ENCODE measurements around the gene RPLP2. TPM values are rescaled to one million over a fixed set of nuclear protein-coding genes. Genes with fewer than 3 reads are reported as not detected.

RPLP2 gene
- total and polyA plus RNA-seq, 2 of the 4 experiments (the other 2 are of a cell fraction): 59.9 to 1,897 TPM

GRCh38 chr11:771617-772204, 38.1 kb upstream of the RPLP2 start:
- POLR2A ChIA-PET (ENCODE audit: unreplicated experiment): interaction anchor here (0.5 kb wide), 1 partner anchor 32 kb away, joined by 7 read pairs; no protein-coding TSS in a partner anchor
- Histone ChIP-seq H2BK5ac (ENCODE audit: low read depth, low read length, poor library complexity, severe bottlenecking) (no peak overlapping the region), H3K14ac (replicated peaks; ENCODE audit: low read depth, low read length) (no peak overlapping the region), H3K79me1 (ENCODE audit: low read depth in 1 of 2, low read length in 2 of 2) (peaks cover 9 to 62% of the 10 kb centered on the region in 2 experiments), H2AK9ac (replicated peaks; ENCODE audit: low read depth, low read length, poor library complexity) (no peak overlapping the region), H3K23ac (ENCODE audit: low read depth, low read length) (no peak overlapping the region), H3K56ac (ENCODE audit: extremely low read depth, insufficient read depth, low read length) (no peak overlapping the region), H3K9me1 (ENCODE audit: insufficient read depth, low read length) (peaks cover 8% of the 10 kb centered on the region; the same call in 1 of the 2 replicates), H2AFZ (replicated peaks; ENCODE audit: low read length, poor library complexity) (no peak overlapping the region), H4K5ac (ENCODE audit: low read depth, low read length) (no peak overlapping the region), H4K8ac (ENCODE audit: low read depth in 2 of 2, low read length in 2 of 2) (no peak overlapping the region), H2BK15ac (ENCODE audit: low read depth, low read length) (no peak overlapping the region), H3K27me3 (ENCODE audit: control insufficient read depth, insufficient read depth, low read length) (no peaks in the 10 kb centered on the region), H2BK20ac (ENCODE audit: low read depth, low read length) (no peak overlapping the region), H3K4ac (ENCODE audit: low read depth, low read length) (no peak overlapping the region), H4K20me1 (ENCODE audit: insufficient read depth, low read length) (peaks cover 65% of the 10 kb centered on the region), H3K18ac (ENCODE audit: low read depth, low read length) (no peak overlapping the region), H3K36me3 (ENCODE audit: control insufficient read depth, insufficient read depth, low read length) (peaks cover 46% of the 10 kb centered on the region), H3K9me3 (ENCODE audit: control insufficient read depth, insufficient read depth, low read length) (no peaks in the 10 kb centered on the region), H2AK5ac (ENCODE audit: low read depth, low read length) (no peak overlapping the region), H3K9ac (ENCODE audit: low read depth, low read length) (no peak overlapping the region), H3K4me2 (ENCODE audit: low read depth, low read length) (no peak overlapping the region), H3K4me1 (ENCODE audit: control insufficient read depth, insufficient read depth, low read length) (peaks cover 9% of the 10 kb centered on the region), H2BK120ac (ENCODE audit: low read depth, low read length) (no peak overlapping the region), H4K91ac (ENCODE audit: insufficient read depth, low read depth, low read length) (no peak overlapping the region), H3K4me3 (ENCODE audit: insufficient read depth, low read depth, low read length) (no peak overlapping the region), H3K27ac (ENCODE audit: insufficient read depth, low read length) (no peak overlapping the region)
- in situ Hi-C loops (cut with MboI; ENCODE audit: low sequenced_read_pairs): no loop called here
- DNase-seq (no peak), ATAC-seq (ENCODE audit: low read depth) (no peak)
- BruUV-seq (replicated peaks): no TSS peak
- 91% methylated on average over 6 of the region's 15 CpGs; no CpG with 5 or more reads in 1 of the 2 experiments for WGBS, 2 experiments (ENCODE audit: extremely low coverage in 2 of 2, insufficient read length in 1 of 2)
- TF ChIP-seq CHD1 (IDR thresholded peaks at IDR 0.05; ENCODE audit: low read depth, low read length) (no peak), CEBPB (IDR thresholded peaks at IDR 0.05; ENCODE audit: low read depth, low read length) (no peak), MXI1 (IDR thresholded peaks at IDR 0.05; ENCODE audit: borderline replicate concordance, low read depth, low read length) (no peak), SMC3 (IDR thresholded peaks at IDR 0.05; ENCODE audit: low read depth, low read length) (no peak), POLR2A (IDR thresholded peaks at IDR 0.05; ENCODE audit: low read depth, low read length) (no peak), RCOR1 (IDR thresholded peaks at IDR 0.05; ENCODE audit: insufficient replicate concordance, low read length) (no peak), RFX5 (IDR thresholded peaks at IDR 0.05; ENCODE audit: low read depth, low read length) (no peak), NFE2L2 (IDR thresholded peaks at IDR 0.05; ENCODE audit: low read depth, low read length) (no peak), BHLHE40 (IDR thresholded peaks at IDR 0.05; ENCODE audit: low read depth, low read length) (no peak), FOS (IDR thresholded peaks at IDR 0.05; ENCODE audit: low read depth, low read length) (no peak), MAFK (IDR thresholded peaks at IDR 0.05; ENCODE audit: low read depth, low read length) (no peak)
- TF ChIP-seq, protein P1, sequence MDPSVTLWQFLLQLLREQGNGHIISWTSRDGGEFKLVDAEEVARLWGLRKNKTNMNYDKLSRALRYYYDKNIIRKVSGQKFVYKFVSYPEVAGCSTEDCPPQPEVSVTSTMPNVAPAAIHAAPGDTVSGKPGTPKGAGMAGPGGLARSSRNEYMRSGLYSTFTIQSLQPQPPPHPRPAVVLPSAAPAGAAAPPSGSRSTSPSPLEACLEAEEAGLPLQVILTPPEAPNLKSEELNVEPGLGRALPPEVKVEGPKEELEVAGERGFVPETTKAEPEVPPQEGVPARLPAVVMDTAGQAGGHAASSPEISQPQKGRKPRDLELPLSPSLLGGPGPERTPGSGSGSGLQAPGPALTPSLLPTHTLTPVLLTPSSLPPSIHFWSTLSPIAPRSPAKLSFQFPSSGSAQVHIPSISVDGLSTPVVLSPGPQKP (IDR thresholded peaks at IDR 0.05; ENCODE audit: borderline replicate concordance, low read depth, low read length): no peak
- intact Hi-C loops (cut with micrococcal nuclease): no loop called here
- CTCF ChIA-PET: no interaction called here
- dilution Hi-C loops (cut with HindIII; ENCODE audit: low sequenced_read_pairs, unreplicated experiment): no loop called here
